NCI-H2171 (cell line): ENCODE measurements around the gene CABLES2.

Experiments used
- DNase-seq: peaks from one replicate; lab custom pipeline; 2025; lab: John Stamatoyannopoulos, UW

CABLES2 gene

DNA sequence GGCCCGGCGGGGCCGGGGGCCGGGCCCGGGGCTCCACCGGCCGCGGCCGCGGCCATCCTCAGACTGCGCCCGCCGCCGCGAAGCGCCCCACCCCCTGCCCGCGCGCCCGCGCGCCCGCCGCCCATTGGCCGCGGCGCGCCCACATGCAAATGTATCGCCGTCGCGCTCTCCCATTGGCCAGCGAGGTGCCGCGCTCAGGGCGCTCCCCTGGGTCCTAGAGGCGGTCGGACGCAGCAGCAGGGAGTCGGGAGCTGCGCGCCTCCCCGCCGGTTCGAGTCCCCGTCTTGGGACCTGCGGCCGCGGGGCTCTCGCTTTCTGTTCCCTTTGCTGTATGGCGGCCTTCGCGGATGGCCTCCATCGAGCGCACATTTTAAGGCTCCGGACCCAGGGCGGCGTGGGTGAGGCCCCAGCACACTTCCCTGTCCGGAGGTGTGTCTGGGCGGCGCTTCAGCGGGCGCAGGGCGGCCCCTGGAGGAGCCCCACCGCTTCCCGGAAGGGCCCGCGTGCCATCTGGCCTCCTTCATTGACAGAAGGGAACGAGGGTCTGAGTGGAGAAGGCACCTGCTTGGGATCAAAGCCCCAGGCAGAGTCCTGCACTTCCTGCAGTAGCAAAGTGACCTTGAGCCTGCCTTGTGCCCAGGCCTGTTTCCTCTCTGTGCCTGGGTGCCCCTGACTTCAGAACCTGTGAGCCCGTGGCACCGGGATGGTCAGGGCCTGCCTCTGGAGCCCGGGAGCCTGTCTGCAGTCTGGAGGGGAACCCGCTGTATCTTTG is at the start of gene CABLES2:
CABLES2 (minus strand) TSS at position 65 of the 772 bp plus-strand sequence; CDS start at position 56, 9 bp downstream.
- DNase-seq = peak; percentile 98

GRCh38 chr20:62455929-62456328 is 48.8 kb upstream of the CABLES2 start:
- DNase-seq = no peak

DNA sequence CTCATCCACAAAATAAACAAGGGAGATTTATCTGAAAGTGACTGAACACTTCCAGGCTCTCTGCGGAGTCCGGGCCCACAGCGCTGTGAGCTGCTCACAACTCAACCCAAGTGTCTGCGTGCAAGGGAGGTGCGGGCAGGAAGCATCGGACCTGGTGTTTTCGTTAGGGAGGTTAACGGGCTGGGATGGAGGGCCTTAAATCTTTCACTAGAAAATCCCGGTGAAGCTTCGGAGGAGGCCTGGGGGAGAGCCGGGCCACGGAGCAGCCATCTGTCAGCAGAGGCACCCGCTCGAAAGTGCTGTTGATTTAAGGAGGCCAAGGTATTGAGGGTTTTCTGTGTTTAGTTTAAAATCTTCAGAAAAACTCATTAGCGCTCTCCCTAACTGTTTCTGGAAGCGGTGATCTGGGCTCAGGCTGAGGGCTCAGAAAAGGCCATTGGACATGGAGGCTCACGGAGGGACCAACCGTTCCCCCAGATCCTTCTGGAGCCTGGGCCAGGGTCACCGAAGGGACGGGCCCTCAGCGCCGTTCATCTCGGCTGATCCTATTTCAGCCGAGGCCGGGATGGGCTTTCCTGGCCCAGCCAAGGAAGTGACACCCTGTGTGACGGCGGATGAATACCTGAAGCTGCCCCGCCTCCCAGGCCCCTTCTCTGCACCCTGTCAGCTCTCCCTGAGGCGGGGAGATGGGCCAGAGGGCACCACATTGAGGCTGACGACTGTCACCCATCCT is 48.0 kb upstream of the CABLES2 start:
- no peak for DNase-seq

DNA sequence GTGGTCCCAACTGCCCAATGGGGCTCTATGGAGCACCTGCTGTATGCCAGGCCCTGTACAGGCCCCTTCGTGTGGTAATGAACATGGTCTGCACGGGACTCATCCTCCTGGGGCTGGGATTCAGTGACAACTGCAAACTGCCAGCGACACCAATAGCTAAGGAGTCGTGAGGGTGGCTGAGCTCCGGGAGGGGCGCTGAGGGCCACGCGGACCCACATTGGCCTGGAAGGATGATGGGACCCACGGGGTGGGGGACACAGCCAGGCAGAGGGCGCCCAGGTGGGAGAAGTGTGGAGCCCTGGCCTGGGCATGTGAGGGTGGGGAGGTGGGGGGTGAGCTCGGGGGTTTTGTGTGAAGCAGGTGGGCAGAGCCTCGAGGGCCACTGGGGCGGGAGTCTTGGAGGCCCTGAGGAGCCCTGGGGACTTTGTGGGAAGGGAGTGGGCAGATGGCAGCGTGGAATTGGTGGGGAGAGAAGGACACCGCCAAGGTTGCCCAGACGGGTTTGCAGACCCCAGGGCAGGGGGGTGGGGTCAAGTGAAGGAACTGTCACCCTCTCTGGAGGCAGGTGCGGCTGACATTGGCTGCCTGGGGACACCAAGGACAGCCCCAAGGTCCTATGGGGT is 46.2 kb upstream of the CABLES2 start:
- no peak for DNase-seq

DNA sequence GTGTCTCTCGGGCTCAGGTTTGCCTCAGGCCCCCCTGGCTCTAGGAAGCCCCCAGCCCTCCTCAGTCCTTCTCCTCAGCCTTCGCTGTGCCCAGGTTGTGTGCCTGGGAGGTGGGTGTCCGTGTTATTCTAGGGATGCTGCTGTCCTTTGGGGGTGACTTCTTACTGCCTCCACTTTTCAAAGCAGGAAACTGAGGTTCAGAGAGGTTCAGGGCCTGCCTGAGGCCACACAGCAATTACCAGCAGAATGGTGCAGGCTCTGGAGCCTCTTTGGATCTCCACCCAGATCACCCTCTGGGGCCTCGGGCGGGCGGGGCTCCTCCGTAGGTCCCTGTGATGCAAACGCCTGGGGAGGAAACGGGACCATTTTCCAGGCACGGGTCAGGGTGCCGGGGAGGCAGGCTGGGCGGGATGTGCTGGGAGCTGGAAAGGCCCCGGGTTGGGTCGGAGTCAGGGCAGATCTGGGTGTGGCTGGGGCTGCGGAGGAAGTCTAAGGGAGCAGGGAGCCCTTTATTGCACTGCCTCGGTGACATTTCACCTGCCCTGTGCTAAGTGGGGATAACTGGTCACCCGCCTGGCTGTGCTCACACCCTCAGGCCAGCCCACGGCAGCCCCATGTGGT is 45.5 kb upstream of the CABLES2 start:
- DNase-seq = no peak

GRCh38 chr20:62451970-62452369 is 44.9 kb upstream of the CABLES2 start:
- DNase-seq = no peak

GRCh38 chr20:62451156-62451767 is 44.2 kb upstream of the CABLES2 start:
- no peak for DNase-seq

DNA sequence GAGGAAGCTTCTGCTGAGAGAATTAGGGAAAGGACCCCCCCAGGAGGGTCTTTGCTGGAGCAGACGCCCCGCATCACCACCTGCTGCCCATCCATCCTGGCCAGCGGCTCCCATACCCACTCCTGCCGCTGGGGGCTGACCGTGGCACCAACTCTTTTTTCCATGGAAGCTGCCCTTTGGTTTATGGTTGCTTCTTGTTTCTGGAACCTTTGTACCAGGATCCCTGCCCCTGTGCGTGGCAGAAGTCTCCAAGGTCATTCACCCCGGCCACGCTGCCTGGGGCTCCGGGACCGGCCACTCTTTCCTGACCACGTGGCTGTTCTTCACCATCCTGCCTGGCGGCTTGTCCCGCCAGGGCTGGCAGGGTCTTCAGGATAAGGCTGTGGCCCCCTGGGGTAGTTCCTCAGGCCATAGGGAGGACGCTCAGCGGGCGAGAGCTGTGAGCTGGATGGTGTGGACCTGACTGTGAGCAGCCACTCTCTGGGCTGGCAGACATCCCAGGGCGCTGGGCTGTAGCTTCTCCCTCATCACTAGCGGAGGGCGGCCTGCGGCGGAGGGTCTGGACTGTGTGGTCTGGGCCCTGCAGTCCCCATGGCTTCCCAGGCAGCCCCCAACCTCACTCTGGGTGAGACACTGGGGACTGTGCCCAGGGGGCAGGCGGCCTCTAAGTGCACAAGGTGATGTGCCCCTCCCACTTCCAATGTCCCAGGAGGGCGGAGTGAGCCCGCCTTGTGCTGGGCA is 43.0 kb upstream of the CABLES2 start:
- DNase-seq = no peak

DNA sequence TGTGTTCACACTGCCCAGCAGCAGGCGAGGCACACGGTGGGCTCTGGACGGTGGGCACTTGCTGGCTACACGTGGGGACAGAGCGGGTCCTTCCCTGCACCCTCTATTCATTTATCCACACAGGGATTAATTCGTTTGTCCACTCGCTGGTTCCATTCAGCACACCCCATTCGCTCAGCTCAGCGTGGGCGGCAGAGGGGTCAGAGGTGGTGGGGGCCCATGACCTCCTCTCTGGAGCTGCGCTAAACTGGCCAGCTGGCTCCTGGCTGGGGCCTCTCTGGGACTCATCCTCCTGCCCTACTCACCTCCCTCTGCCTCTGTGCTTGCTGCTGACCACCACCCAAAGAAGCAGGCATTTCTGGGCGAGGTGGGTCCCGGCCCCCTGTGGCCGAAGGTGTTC is 41.7 kb upstream of the CABLES2 start:
- no peak for DNase-seq

- no peak for DNase-seq
Observed at GRCh38 chr20:62448038-62448437, 41.0 kb upstream of the CABLES2 start.

GRCh38 chr20:62446888-62447869 is 40.1 kb upstream of the CABLES2 start:
- no peak for DNase-seq

DNA sequence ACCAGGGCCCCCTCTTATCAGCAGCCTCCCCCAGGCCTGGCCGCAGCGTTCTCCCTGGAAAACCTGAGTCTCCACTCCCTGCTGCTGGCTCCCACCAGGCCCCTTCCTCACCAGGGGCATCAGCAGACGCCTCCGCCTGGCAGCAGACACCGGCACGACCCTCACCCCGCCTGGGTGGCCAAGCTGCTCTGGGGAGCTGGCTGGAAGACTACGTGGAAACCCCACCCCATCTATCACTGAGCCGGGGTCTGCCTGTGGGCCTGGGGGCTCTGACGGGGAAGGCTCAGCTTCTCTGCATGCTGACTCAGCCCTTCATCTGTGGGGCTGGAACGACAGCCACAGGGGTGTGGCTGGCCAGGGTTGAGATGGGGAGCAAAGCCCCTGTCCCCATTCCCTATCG is 39.4 kb upstream of the CABLES2 start:
- no peak for DNase-seq

- peak; percentile 99 for DNase-seq
Observed at GRCh38 chr20:62445553-62446340, 38.7 kb upstream of the CABLES2 start.

DNA sequence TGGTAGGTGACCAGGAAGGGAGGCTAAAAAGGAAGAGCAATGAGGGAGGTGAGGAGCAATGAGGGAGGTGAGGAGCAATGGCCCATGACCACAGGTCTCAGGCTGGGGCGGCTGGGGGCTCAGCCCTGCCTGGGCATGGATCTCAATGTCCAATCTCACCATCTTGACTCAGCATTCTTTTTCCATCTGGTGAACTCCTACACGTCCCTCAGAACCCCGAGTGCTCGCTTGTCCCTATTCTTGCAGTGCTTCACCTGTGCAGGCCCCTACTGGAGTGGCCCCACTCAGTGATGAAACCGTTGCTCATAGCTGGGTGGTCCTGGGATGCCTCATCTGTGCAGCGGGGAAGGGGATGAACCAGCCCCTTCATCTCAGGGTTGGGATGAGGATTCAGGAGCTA is 37.2 kb upstream of the CABLES2 start:
- DNase-seq = no peak

DNA sequence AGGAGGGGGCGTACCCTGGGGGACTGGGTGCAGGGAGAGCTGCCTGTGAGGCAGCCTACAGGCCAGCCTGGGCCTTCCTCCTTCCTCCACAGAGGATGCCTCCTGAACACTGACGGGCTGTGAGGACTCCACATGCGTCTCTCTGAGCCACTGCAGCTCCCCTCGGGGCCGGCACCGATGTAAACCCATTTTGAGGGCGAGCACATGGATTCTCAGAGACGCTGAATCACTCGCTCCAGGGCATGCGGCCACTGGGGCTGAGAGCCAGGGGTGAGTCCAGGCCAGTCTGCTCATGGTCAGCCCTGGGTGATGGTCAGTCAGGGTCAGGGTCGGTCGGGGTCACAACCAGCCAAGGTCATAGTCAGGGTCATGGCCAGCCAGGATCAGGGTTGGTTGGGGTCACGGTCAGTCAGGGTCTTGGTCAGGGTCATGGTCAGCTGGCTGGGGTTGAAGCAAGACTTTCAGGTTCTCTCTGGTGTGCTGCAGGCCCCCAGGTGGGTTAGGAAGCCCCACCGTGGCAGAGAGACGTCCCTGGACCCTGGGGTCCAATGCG is 35.0 kb upstream of the CABLES2 start:
- DNase-seq = no peak

GRCh38 chr20:62439218-62439617 is 32.1 kb upstream of the CABLES2 start:
- no peak for DNase-seq

DNA sequence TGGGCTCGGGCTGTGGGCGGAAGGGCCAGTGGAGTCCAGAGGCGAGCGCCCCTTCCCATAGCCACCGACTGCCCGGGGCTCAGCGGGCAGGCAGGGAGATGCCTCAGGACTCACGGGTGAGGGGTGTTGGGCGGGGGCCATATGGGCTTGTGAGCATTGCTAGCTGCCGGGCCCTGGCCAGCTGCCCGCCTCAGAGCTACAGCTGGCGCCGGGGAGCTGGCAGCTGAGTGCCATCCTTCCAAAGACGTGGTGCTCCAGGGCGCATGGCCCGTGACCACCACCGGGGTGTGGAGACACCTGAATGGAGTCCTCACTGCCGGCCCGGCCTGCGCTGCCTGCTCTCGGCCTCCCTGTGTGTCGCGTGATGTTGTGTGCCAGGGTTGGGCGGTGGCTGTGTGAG is 30.8 kb upstream of the CABLES2 start:
- peak; percentile 15 for DNase-seq

GRCh38 chr20:62437496-62437895 is 30.4 kb upstream of the CABLES2 start:
- no peak for DNase-seq

GRCh38 chr20:62436692-62437091 is 29.6 kb upstream of the CABLES2 start:
- DNase-seq = no peak
